HTR-8/SVneo (cell line): ENCODE data around the gene ARAP3.

Experiments
- DNase-seq: peaks from one replicate; pipeline ENCODE4 v3.0.0; 2011; ENCODE audit warnings: low spot score, mixed read lengths; ENCODE audit not compliant: insufficient read length
- FAIRE-seq: peaks from 2 replicates; lab custom pipeline; 2011; peaks lifted over from hg19 to GRCh38; lab: Jason Lieb, UNC

Gene ARAP3

GRCh38 chr5:141701360-141702119 lies 19.5 kb upstream of the ARAP3 start:
- no peak for FAIRE-seq
- DNase-seq = no peak

DNA sequence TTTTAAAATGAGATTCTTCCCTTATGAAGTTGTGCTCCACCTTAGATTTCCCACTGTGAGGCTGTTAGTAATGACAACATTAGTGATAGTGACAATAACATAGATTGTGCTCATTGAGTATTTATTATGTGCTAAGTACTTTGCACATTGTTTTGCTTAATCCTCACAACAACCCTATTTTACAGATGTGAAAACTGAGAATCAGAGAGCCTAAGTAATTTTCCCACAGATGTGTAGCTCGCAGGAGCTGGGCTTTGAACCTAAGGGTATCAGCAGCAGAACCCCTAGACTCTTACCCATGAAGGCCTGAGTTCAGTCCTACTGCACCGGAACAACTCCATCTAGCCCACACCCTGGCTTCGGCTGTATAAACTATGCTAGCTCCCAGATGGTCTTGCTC lies 15.6 kb upstream of the ARAP3 start:
- no peak for FAIRE-seq
- DNase-seq = no peak

DNA sequence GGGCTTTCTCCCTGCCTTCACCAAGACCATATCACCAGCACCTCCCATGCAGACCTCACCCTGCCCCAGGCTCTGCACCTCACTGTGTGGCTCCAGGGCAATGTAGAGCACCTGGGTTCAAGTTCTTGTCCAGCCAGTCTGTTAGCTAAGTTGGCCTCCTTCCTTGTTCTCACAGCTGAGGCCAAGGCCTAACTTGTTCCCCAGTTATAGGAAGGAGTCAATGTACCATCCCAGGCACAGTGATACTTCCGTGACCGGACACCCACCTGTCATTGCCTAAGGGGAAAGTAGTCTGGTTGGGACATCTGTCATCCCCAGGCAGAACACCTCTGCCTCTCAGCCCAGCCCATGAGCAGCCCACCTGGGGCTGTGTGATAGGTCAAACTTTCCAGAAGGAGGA lies 14.4 kb upstream of the ARAP3 start:
- DNase-seq (no peak), FAIRE-seq (no peak)

DNA sequence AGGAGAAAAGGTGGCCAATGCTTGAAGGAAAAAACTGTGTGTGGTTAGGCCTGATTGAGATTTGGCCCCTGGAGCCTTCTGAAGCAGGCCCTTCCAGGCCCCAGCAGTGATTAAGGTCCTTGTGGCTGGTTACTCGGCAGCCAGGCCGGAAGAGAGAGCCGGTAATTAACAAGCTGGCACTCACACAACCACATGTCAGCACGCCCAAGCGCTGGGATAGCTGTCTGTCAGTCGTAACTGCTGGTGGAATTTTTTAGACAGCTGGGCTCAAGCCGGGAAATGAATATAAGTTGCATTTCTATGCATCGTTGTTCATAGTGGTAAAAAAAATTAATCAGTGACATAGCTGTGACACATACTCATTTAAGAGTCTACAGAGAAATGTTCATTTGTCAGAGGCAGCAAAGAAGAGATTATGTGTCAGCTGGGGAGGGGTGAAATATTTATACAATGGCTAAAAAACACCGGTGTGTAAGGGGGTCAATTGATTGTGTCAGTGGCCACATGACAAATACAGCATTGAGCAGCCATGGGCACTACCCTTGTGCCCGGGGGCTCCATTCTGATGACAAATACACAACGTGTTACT lies 13.7 kb upstream of the ARAP3 start:
- no peak for FAIRE-seq
- no peak for DNase-seq

DNA sequence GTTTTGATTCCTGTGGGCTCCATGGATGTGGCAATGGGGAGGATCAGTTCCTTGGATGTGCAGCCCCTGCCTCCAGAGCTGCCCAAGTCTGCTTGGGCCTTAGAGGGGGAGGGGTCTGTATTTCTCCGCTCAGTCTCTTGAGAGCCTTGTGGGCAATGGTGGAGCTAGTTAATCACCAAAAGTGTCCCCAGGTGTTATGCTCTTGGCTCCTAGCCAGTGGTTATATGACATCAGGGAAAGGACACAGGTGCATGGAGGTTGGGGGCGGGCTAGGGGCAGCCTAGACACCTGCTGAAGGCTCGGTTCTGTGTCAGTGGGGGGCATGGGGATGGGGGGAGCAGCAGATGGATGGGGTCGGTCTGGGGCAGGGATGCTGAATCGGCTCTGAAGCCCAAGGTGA lies 12.4 kb upstream of the ARAP3 start:
- no peak for DNase-seq
- no peak for FAIRE-seq

DNA sequence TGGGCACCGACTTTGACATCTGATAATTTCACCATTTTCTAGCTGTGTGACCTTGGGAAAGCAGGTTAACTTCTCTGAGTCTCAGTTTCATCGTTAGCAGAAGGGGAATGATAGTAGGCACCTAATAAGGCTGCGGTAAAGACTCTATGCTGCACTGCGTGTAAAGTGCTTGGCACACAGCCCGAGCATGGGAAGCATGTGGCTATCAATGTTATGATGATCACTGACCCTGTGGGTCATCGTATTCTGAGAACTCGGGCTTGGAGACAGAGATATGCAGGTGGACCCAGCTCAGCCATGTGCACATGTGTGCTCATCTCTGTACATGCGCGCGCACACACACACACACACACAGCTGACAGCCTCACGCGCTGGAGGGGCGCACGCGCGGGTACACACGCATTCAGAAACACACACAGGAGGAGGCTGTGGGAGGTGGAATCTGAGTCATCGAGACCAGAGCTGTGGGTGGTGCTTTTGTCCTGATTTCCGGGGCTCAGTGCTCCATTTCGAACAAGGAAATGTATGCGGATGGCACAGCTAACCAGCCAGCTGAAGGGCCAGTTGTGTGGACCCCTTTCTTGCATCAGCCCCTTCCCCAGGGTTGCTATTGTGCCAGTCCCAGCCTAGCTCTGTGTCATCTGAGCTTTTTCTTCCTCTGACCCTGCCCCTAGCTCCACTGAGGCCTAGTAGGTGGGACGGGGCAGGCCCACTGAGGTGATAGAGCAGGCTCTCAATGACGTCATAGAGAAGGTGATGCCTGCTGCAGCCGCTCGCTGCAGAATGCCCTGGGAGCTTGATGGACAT lies 11.1 kb upstream of the ARAP3 start:
- DNase-seq (no peak), FAIRE-seq (no peak)

GRCh38 chr5:141692533-141692888 lies 10.5 kb upstream of the ARAP3 start:
- FAIRE-seq = no peak
- DNase-seq = no peak

DNA sequence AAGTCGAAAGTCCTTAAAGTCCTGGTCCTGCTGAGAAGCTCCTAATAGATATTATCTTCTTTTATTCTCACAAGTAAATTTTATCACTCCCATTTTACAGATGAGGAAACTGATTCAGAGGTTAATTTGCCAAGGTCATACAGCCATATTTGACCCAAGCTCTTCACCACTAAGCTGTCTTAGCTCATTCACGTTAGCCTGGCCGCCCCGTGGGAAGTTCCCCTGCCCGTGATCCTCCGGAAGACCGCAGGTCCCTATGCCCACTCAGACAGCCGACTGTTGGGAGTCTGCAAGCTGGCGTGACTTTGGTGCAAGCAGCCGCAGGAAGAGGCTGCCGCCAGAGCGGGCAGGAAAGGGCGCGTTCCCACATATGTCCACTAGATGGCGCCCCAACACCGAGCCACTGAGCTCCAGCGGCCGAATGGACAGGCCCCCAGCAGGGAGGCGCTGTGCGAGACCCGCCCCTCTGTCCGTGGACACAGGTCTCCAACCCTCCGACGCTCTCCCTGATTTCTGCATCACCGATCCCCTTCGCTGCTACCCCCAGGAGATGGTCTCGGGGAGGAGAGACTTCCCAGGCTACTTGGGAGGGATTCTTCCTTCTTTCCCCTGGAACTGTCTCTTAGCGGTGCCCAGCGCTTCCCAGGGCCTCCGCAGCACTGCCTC lies 10.0 kb upstream of the ARAP3 start:
- FAIRE-seq = peak; percentile 36
- DNase-seq = peak; percentile 76

- FAIRE-seq (no peak), DNase-seq (no peak)
Measured at GRCh38 chr5:141691286-141691866, 9.3 kb upstream of the ARAP3 start.

DNA sequence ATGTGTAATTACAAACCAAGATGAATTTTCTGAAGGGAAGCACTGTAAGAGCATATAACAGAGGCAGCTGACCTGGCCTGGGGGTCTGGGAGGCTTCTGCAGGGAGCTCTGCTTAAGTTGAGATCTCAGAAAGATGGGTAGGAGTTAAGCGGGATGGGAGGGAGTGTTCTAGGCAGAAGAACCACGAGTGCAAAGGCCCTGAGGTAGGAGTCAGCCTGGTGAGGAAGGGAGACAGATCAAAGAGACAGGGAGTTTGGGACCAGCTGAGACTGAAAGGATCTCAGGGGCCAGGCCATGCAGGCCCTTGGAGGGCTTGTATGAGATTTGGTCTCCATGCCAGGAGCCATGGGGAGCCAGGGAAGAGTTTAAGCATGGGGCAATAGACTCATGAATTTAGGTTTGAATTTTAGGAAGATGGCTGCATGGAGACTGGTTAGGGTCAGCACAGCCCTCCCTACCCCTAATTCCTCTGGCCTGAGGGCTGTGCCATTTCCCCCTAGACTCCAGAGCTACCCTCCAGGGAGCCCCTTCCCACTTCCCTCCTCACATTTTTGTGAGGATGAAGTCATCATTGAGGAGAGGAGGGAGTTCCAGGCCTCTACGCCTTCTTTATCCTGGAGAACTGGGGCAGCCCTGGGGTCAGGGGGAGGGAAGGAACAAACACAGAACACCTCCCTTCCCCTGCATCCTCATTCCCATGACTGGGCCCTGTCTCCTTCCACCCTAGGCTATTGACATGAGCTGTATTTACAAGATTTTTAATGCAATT lies 4.8 kb upstream of the ARAP3 start:
- no peak for FAIRE-seq
- DNase-seq = no peak

DNA sequence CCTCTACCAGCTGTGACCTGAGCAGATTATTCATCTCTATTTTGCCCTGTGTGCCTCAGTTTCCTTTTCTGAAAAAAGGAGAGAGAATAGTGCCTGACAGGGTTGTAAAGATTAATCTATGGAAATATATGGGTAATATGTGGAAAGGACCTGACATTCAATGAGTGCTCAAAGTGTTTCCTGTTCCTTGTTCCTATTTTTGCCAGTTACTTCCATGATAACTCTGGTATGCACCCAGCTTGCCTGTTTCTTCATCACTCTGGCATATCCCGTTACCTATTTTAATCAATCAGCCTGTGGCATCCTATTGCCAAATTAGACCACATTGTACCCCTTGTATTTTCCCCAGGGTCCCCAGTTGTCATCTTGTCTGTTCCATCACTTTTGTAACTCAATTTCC lies 3.6 kb upstream of the ARAP3 start:
- FAIRE-seq (no peak), DNase-seq (no peak)

DNA sequence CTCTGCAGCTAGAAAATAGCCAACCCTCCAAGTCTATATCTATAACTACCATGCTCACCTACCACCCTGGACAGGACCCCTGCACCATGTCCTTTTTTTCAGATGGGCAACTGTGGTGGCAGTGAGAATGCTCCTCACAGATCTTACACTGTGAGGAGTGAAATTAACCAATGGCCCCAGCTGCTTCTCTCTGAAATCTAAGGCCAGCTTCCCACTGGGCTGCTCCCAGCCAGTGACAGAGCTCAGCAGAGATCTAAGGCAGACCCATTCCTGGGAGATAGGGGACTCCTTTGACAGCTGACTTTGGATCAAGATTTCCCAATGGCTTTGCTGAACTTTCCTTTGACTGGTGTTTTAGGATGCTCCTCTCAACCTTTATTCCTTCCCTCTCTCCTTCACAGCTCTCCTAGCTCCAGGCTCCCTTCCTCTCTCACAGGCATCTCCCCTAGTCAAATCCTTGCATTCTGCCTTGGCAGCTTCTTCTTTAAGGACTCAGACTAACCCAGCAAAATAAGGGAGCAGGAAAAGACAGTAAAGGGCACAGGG lies 1.6 kb upstream of the ARAP3 start:
- no peak for FAIRE-seq
- no peak for DNase-seq

DNA sequence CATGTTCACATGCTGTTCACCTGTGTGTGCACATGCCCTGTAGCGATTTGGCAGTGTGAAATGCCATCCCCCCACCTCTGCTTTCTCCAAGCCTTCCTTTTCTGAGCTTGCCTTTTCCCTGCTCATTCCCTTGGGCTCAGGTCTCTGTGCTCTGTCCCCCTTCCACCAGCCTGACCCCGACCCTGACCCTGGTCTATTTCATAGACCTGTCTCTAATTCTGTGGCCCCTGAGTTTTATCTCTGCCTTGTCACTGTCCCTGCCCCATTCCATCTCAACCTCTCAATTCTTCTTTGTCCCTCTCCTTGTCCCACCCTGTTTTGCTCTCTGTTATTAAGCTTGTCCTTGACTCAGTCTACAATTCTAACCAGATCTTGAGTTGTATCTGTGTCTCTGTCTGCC lies 735 bp downstream of the ARAP3 start:
- DNase-seq = no peak
- FAIRE-seq = no peak

DNA sequence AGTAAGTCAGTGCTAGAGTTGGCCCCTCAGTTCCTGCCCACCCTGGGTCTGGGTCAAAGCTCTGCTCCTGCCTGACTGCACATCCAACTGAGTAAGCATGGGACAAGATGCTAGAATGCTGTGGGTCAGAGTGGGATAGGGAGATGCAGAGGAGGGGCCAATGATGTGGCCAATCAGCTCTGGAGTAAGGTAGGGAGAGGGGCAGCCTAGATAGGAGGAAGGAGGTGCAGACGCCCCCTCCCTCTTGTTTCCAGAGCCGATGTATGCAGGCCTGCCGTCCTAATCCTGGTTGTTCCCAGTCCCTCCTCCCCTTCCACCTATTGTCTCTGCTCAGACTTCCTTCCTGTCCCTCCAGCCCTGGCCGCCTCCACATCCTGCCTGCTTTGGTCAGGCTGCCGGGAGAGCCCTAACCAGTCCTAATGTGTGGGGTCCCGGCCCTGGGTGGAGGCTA lies 1.3 kb downstream of the ARAP3 start:
- DNase-seq (no peak), FAIRE-seq (peak; percentile 52)

DNA sequence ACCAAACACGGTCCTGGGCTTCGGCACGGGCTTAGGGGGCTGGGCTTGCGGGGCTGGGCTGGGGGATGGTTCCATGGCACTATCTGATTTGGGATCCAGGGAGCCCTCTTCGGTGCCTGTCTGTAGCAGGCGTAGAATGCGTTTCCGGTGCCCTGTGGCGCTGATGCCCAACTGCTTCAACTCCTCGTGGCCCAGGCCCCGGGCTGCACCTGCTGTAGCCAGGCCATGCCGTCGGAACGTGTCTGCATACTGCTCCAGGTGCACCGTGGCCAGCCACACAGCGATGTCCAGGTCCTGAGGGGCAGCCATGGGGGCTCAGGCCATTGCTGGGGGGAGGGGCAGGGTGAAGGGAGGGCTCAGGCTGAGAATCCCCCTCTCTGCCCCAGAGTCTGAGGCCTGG lies 1.9 kb downstream of the ARAP3 start:
- DNase-seq (no peak), FAIRE-seq (no peak)

- DNase-seq = no peak
- no peak for FAIRE-seq
Measured at GRCh38 chr5:141677415-141677814, 4.6 kb downstream of the ARAP3 start.

DNA sequence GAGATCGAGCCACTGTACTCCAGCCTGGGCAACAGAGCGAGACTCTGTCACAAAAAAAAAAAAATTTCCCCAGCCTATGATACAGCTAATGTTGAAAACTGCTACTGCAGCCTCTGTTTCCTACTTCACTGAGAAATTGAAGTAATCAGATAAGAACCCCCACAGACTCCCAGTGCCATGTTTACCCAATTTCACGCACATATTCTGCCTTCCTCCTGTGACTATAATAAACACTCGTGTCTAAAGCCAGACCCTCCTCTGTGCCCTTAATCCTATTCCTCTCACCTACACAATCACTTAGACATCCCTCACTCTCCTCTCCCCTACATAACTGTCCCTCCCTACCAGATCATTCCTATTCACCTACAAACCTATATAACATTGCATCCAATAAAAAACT lies 6.4 kb downstream of the ARAP3 start:
- DNase-seq = no peak
- no peak for FAIRE-seq

GRCh38 chr5:141674747-141675146 lies 7.3 kb downstream of the ARAP3 start:
- FAIRE-seq (no peak), DNase-seq (no peak)
